Fibroblast of peridontal ligament (primary cell): ENCODE measurements around the gene NTHL1.
A peak's percentile ranks its signal among the peaks of the same experiment; 100 is the strongest.
"Not testable (repeated sequence)": the region's sequence is repeated elsewhere in the genome, so short reads cannot be mapped to it uniquely, and the experiment has no call there.

Experiments used
- DNase-seq: peaks from one replicate; pipeline ENCODE4 v3.0.0-alpha.2; 2010; ENCODE audit errors: extremely low read depth

NTHL1 gene

DNA sequence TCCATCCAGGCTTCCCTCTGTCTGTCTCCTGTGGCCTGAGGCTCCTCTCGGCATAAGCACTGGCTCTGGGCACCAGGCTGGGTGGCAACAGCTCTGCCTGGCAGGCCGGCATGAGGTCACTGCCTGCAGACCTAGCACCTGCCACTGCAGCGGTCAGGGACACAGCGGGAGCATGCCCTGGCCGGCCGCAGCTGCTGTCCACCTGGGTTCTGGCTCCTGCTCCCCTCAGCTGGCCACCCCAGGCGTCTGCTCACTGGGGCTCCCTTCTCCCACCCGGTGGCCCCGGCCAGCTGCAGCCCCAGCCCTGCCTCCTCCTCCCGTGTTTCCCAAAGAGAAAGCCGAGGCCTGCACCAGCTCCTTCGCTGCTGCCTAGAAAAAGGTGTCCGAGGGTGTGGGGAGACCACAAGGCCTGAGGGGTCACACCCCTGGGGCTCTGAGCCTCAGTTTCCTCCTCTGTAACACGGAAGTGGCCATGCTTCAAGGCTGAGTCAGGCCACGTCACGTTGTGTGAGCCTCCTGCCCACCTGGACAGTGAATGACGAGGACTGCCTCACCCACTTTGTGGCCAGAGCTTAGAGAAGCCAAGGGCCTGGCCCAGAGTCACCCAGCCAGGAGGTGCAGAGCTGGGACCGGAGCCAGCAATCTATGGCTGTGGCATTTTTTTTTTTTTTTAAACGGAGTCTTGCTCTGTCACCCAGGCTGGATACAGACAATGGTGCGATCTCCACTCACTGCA, 6.7 kb downstream of the NTHL1 start:
- no peak for DNase-seq

DNA sequence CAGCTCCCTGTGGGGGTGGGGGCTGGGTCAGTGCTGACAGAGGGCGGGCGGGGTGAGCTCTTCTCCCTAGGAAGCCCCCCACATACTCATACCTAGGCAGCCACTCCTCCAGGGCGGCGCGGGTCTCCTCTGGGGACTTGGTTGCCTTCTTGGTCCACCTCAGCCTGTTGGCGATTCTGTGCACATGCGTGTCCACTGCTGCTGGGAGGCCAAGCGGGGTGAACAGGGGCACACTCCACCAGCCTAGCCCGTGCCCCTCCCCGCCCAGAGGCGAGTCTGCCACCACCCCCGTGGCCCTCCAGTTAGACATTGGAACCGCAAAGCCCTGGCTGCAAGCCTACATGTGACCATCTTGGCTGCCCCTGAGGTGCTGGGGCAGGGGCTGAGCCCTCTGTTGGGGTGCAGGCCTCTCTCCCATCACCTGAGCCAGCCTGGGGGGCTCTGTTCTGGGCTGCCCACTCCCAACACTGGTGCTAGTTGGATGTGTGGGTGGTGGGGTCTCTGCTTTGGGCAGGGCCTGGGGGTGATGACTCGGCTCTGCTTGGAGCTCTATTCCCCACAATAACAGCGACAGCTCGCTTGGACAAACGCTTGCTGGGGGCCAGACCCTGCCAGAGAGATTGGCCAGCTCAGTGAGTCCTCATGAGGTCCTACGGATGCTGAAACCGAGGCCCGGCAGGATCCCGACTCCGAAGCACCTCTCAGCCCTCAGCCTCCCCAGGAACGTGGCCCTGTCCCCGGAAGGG, 7.4 kb downstream of the NTHL1 start:
- no peak for DNase-seq

DNA sequence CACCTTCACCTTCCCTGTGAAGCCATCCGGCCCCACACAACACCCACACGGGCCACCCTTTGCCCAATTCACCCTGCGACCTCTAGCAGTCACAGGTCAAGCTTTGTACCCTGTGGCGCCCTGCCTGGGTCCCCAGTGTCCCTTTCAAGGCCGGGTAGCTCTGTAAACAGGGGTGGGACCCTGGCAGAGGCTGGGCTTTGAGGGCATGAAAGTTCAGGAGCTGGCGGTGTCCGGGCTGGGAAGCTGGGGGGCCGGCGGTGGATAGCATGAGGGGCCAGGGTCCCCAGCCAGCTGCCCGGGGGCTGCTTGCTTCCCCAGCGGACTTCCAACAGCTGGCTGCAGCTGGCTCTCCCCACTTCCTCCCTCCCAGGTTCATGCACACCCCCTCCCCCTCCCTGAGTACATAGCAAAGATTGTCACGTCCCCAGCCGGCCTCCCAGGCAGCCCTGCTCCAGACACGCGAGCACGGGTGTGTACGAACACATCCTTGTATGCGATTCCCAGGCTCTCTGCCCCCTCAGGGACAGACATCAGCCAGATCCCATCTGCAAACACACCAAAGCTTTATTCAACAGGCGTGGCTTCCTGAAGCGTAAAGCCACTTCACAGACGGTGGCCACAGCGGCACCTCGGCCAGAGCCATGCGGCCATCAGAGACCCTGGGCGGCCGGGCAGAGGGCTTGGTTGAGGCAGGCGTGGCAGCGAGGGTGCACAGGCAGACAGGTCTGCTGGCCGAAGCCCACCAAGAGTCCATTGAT, 8.2 kb downstream of the NTHL1 start:
- DNase-seq = peak; percentile 73

DNA sequence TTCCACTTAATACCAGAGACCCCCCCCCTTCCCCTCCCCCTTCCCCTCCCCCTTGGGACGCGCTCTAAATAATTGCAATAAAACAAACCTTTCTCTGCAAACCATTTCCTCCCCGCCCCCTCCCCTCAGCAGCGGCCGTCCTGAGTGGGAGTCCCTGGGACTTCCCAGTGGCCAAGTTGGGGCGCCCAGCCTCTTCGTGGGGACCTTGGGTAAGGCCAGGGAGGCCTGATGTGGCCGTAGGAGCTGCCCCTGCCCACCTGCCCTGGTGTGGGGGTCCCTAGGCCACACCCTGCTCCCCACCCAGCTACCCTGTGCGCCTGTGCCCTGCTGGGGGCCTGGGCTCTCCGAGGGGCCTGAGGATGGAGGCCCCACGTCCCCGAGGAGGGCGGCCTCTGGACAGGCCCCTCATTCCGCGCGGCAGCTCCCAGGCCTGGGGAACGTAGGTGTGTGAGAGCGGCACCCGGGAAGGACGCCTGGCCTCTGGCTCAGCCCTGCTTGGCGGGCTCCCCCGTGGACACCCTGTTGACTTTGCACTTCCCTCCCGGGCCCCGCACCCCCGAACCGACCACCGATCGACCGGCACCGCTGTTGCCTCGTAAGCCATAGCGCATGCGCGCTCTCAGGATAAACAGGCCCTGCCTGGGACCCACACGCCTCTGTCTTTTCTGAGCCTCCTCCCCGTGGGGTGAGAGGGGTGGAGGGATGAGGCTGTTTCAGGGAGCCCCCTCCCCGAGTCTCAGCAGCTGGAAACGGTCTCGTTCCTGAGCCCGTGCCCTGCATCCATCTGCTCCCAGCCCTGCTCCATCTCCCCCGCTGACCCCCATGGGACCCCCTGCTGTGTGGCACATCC, 9.0 kb downstream of the NTHL1 start:
- no peak for DNase-seq

DNA sequence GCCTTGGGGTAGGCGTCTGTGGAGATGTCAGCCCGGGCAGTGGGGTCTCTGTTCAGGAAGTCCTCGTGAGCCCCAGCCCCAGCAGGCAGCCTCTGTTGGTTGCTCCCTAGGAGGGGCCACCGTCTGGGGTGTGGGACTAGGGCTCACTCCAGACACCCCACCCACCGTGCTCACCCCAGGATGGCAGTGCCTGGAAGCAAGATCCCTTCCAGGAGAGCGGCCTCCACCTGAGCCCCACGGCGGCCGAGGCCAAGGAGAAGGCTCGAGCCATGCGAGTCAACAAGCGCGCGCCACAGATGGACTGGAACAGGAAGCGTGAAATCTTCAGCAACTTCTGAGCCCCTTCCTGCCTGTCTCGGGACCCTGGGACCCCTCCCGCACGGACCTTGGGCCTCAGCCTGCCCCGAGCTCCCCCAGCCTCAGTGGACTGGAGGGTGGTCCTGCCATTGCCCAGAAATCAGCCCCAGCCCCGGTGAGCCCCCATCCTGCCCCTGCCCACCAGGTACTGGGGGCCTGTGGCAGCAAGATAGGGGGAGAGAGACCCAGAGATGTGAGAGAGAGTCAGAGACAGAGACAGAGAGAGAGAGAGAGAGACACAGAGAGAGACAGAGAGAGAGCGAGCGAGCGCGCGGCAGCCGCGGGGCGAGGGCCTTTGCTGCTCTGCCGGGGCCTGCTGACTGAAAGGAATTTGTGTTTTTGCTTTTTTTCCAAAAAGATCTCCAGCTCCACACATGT, 9.8 kb downstream of the NTHL1 start:
- no peak for DNase-seq

DNA sequence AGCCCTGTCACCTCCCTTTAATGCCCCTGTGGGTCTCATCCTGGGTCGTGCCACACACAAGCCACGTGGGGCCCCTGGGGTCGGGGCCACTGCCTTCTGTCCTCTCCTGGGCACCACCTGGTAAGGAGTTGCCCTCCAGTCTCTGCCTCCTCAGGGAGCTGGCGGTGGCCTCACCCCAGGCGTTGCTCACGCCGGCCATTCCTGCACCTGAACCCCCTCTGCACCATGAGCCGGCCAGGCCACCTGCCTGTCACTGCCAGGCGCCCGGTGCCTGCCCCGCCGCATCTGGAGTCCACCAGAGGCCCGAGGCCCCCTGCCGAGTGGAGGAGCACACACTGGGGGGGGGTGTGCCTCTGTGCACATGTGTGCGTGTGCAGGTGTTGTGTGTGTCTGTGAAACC, 10.5 kb downstream of the NTHL1 start:
- DNase-seq = no peak

DNA sequence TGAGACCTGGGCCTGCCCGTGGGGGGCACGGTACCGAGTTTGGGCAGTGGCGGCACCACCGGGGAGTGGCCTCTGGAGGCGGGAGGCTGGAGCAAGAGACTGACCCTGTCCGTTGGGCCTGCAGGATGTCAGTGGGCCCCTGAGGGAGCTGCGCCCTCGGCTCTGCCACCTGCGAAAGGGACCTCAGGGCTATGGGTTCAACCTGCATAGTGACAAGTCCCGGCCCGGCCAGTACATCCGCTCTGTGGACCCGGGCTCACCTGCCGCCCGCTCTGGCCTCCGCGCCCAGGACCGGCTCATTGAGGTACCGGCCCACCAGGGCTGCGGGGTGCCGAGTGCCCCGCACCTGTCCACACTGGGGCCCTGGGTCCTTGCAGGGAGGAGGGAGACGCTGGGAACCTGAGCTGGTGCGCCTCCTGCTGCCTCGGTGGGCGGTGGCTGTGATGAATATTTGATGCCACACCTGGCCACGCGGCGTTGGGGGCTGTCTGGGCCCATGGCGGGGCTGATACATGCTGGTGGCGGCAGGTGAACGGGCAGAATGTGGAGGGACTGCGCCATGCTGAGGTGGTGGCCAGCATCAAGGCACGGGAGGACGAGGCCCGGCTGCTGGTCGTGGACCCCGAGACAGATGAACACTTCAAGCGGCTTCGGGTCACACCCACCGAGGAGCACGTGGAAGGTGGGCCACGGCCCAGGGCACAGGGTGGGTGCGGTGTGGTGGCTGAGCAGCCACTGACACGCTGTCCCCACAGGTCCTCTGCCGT, 11.3 kb downstream of the NTHL1 start:
- no peak for DNase-seq

DNA sequence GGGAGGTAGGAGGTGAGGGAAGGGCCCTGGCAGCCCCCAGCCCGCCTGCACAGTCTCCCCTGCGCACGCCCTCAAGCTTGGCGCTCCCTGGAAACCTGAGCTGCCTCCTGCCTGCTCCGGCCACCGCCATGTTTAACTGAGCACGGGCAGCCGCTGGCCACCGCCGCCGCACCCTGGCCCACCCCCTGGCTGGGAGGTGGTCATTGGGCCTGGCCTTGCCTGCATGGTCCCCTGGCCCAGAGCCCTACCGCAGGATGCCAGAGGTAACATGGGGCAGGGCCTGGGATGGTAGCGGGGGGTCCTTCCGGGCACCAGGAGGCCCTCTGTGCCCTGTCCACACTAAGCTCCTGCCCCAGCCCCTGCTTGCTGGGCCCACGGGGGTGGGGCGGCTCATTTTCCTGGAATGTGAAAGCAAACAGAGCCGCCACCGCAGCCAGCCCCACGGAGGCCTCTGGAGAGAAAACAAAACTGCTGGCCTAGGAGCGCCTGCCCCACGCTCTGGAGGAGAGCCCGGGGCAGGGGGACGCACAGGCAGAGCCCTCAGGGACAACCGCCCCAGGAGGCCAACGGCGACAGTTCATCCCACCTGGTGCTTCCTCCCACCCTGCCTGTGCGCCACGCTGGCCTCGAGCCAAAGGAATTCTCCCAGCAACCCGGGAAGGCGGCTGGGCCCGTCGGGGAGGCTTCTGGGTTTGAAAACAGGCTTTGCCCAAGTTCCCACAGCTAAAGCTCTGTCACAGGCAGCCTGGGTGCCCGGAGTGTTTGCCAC, 12.0 kb downstream of the NTHL1 start:
- DNase-seq = peak; percentile 82

DNA sequence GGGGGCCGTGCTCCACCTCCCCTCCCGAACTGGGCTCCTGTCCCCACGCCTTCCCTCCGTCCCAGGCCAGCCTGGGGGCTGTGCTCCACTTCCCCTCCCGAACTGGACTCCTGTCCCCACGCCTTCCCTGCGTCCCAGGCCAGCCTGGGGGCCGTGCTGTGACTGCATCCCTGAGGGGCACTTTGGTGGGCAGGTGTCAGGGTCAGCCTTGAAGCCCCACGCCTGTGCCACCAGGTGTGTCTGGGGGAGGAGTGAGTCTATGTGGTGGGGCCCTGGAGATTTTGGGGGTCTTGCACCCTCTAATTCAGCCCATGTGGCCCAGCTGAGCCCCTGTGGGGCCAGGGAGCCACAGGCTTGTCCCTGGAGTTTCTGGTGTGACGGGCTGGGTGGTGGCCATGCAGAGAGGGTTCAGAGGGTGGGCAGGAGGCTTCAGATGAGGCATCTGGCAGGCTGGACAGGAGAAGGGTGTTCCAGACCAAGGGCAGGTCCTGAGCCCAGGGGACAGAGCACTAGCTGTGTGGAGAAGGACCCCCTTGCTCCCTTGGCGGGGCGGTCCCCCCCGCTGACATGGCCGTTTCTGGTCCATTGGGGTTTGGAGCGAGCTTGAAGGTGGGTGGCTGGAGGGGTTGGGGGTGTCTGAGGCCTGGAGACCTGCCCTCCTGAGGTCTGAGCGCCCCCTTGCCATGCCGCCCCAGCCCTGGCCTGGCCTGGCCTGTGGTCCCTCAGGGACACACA, 12.8 kb downstream of the NTHL1 start:
- DNase-seq = no peak

DNA sequence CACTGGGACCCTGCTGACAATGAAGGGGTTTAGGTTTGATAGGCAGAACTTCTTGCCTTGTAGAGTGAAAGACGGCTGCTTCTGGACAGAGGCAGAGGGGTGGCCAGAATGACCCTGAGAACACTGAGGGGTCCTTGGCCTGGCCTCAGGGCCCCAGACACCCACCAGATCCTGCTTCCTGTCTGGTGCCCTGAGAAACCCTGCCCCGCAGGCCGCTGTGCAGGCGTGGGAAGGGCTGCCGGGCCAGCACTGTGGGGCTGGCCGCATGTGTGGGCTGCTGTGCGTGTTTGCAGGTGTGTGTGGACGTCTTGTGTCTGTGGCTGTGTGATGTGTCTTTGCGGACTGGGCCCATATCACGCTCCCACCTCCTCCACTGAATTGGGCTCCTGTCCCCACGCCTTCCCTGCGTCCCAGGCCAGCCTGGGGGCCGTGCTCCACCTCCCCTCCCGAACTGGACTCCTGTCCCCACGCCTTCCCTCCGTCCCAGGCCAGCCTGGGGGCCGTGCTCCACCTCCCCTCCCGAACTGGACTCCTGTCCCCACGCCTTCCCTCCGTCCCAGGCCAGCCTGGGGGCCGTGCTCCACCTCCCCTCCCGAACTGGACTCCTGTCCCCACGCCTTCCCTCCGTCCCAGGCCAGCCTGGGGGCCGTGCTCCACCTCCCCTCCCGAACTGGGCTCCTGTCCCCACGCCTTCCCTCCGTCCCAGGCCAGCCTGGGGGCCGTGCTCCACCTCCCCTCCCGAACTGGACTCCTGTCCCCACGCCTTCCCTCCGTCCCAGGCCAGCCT, 13.5 kb downstream of the NTHL1 start:
- DNase-seq = not testable (repeated sequence)

DNA sequence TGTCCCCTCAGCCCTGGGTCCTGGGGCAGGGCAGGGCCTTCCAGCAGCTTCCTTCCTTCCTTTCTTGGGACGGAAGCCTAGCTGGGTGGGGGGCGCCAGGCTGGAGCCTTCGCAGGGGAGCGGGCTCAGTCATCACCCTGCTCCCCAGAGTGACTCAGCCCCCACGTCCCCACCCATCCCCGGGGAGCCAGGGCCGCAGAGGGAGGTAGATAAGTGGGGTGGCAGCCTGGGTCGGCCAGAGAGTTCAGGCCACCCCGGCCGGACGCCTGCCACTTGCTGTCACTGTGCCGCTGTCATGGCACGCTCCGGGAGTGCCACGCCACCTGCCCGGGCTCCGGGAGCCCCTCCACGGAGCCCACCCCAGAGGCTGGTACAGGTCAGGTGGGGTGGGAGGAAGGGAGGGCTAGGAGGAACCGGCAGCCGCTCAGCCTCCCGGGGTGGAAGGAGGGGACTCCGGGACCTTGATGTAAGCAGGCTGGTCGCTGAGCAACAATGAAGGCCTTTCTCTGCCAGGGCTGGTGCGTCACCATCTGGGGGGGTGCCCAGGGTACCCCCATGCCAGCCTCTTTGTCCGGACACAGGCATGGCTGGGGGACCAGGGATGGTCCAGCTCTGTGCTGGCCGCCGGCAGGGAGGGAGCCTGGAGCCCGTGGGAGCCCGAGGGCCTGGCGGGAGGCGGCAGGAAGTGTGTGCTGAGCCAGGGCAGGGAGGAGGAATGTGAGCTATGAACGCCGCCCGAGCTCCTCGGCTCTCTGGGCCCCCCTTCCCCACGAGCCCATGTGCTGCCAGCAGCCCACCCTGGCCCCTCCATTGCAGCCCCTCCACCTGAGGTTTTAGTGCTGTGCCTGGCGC, 14.4 kb downstream of the NTHL1 start:
- DNase-seq = peak; percentile 56

DNA sequence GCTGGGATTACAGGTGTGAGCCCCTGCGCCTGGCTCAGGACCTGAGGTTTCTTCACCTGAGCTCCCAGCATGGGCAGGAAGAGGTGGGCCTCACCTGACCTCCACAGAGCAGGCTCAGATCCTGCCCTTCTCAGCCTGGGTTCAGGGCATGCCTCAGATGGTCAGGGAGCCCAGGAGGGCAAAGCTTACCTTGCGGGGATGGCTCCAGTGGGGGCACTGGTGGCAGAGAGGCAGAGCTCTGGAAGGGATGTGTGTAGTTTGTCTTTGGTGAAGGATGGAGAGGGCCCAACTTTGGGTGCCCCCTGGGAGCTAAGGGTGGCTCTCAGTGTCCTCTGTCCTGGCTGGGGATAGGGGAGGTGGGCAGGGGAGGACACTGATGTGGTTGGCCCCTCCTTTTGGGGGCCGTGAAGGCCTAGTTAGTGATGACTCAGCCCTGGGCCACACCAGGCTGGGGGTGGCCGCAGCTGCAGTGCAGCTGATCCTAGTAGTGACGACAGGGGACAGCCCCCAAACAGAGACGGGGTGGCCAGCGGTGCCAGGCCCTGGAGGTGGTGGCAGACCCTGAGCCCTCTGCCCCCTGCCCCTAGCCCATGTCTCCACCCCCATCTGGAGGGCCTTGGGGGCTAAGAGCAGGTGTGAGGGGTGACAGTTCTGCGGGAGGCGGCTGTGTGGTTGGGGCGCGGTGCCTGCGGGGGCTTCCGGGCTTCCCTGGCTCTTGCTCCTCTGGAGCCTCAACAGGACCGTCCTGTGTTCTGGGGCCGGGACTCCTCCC, 15.2 kb downstream of the NTHL1 start:
- DNase-seq = no peak

DNA sequence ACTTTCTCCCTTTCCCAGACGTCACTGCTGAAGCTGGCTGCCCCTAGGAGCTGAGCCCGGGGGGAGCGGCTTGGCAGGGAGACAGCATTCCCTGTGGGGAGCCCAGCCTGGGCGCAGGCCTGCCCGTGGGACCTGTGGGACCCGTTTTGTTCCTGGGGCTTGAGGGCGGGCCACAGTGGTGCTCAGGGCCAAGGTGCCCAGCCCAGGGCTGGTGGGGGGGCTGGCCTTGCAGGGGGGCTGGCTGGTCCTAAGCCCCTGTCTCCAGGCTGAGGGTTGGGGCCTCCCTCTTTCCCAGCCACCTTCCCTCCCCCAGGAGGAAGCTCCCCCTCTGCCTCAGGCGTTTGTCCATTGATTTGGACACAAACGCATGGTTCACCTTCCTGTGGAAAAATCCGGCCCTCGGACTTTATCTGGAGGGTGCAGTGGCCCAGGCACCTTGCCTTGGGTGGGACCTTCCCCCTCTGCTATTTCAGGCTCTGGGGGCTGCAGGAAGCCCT, 16.5 kb downstream of the NTHL1 start:
- no peak for DNase-seq

DNA sequence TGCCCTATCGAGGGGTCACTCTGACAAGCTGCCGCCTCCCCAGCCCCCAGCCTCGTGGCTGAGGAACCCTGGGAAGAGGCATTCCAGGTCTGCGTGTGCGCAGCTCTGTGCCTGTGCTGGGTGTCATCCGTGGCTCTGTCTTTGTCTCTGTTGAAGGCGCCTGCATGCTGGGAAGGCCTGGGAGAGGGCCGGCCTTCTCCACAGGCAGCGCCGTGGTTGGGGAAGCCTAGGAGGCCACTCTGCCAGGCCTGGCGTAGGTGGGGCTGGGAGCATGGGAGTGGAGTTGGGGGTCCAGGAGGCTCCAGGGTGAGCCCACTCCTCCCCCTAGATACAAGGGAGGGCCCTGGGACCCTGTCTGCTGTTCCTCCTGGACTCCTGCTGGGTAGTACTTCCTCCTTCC, 17.6 kb downstream of the NTHL1 start:
- no peak for DNase-seq

DNA sequence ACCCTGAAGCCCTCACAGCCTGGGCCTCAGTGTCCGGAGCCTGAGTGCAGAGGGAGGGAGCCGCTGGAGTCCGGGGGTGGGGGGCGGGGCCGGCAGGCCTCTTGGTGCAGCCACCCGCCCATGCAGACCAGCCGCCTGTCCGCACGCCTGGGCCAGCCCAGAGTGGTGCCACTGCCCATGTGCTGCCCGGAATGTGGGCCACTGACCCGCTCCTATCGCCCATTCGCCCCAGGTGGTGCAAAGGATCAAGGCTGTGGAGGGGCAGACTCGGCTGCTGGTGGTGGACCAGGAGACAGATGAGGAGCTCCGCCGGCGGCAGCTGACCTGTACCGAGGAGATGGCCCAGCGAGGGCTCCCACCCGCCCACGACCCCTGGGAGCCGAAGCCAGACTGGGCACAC, 18.3 kb downstream of the NTHL1 start:
- no peak for DNase-seq

DNA sequence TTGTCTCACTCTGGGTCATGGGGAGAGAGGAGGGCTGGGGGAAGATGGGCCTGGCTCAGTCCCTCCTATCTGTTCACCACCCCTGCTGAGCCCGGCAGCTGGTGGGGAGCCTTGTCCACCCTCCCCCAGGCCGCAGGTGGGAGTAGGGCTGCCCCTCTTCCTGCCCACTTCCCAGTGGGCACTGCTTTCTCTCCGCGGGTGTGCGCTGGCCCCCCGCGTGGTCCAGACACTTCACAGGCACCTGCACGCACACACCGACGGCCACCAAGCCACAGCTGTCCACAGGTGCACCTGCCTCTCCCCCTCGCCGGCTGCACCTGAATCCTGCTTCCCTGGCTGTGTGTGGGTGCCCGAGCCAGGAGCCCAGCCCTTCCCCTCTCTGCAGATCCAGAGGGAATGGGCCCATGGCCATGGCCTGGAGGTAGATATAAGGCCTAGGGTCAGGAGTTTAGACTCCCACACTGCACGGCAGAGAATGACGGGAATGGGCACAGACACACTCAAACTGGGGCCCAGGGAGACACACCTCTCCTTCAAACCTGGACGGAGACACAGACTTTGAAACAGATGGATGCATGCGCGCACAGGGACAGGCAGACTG, 18.9 kb downstream of the NTHL1 start:
- DNase-seq = no peak
